Spleen (tissue), 11 donors: Measurements from ENCODE around the gene DNAAF6. TPM values are rescaled to one million over a fixed set of nuclear protein-coding genes. Genes with fewer than 3 reads are reported as not detected.

Experiments used
- DNase-seq: peaks from one replicate; pipeline ENCODE4 v3.0.0-alpha.2; 2020
- H3K27ac ChIP-seq, 8 donors: fragments of 200-600 bp; sonication (generic) in 7 of 8; 1 replicate in 4 of 8; 2 replicates in 4 of 8; pipeline versions ENCODE4 v1.5.0 to v1.8.0; 2016 to 2021; ENCODE audit warnings: inconsistent platforms in 4 of 8, mild to moderate bottlenecking in 4 of 8, moderate library complexity in 1 of 8
- H3K27me3 ChIP-seq, 7 donors: fragments of 200-600 bp; sonication (generic) in 6 of 7; replicated peaks in 1 of 7; 1 replicate in 4 of 7; 2 replicates in 3 of 7; pipeline versions ENCODE4 v1.5.0 to v1.8.0; 2016 to 2021; ENCODE audit warnings: inconsistent platforms in 3 of 7, mild to moderate bottlenecking in 1 of 7
- H3K36me3 ChIP-seq, 6 donors: fragments of 200-600 bp; sonication (generic) in 5 of 6; 1 replicate in 4 of 6; 2 replicates in 2 of 6; pipeline versions ENCODE4 v1.5.0 to v1.8.0; 2016 to 2021; ENCODE audit warnings: inconsistent platforms in 2 of 6
- H3K4me1 ChIP-seq, 6 donors: fragments of 200-600 bp; sonication (generic) in 5 of 6; 1 replicate in 3 of 6; 2 replicates in 3 of 6; pipeline versions ENCODE4 v1.5.0 to v1.8.0; 2016 to 2021; ENCODE audit warnings: inconsistent platforms in 3 of 6
- H3K4me3 ChIP-seq, 8 donors: fragments of 200-600 bp; sonication (generic) in 7 of 8; 1 replicate in 4 of 8; 2 replicates in 4 of 8; pipeline versions ENCODE4 v1.5.0 to v1.8.0; 2016 to 2021; ENCODE audit warnings: inconsistent platforms in 4 of 8, mild to moderate bottlenecking in 4 of 8, moderate library complexity in 2 of 8
- H3K9me3 ChIP-seq, 8 donors: fragments of 200-600 bp; sonication (generic) in 7 of 8; 1 replicate in 4 of 8; 2 replicates in 4 of 8; pipeline versions ENCODE4 v1.5.0 to v1.8.0; 2016 to 2021; ENCODE audit warnings: inconsistent platforms in 4 of 8
- CTCF ChIP-seq, 11 experiments: fragments of 200-600 bp in 7 of 11; fragments of 450-650 bp in 4 of 11; sonication (generic) in 4 of 11; IDR thresholded peaks in 8 of 11; conservative IDR thresholded peaks in 3 of 11; 1 replicate in 7 of 11; 2 replicates in 4 of 11; pipeline versions ENCODE4 v1.4.0 to v1.8.0; 2016 to 2021; ENCODE audit warnings: antibody characterized with exemption in 11 of 11, inconsistent platforms in 4 of 11, mild to moderate bottlenecking in 1 of 11
- POLR2A ChIP-seq, 3 donors: fragments of 450-650 bp; IDR thresholded peaks; one replicate each; pipeline ENCODE4 v1.5.1; 2017; ENCODE audit warnings: antibody characterized with exemption in 3 of 3, mild to moderate bottlenecking in 1 of 3
- POLR2AphosphoS5 ChIP-seq, 3 donors: sonication (generic); formaldehyde crosslinking; IDR thresholded peaks; one replicate each; pipeline ENCODE4 v1.5.1; 2017; ENCODE audit warnings: antibody characterized with exemption in 3 of 3
- WGBS, 5 donors: extraction: QIAGEN DNeasy Blood & Tissue Kit in 3 of 5; methylation state at CpG; one replicate each; pipeline versions ENCODE4 v1.1.5 to v1.1.7; 2013 to 2018; 5-methylcytosine and 5-hydroxymethylcytosine counted together
- intact Hi-C: fragments of 100-400 bp; cut with DNase I; formaldehyde crosslinking; loops from one replicate; pipeline ENCODE4 v1.15.0; 2023; ENCODE audit warnings: low total_unique reads
- polyA plus RNA-seq, 3 donors: library from polyadenylated mRNA; stranded (reverse); fragments of 200-250 nt; gene quantifications; one replicate each; pipeline ENCODE4 v1.2.1, GENCODE V29; 2013
- total RNA-seq, 7 donors: library from RNA; depleted of rRNA in 3 of 7; stranded (reverse); fragments of >200 nt in 3 of 7; fragmentation: NEBNext Ultra II Directional in 4 of 7; extraction: Animal tissue kit (Norgen Biotek cat#: 25700) in 4 of 7; gene quantifications; one replicate each; pipeline versions ENCODE4 v1.1.0 to v1.2.1, GENCODE V29; 2016 to 2021
- donor health status: healthy with polysubstance abuse.
- donor health status: DM: no; HTN: no; CAD: no; lungs with moderate emphysema.
- donor health status: DM: no; HTN: no; CAD: no.
- donor health status: Bipolar disorder and iron deficiency.
- donor health status: healthy.
- donor health status: DM: no; HTN: no; CAD: no.
- donor health status: DM: yes; HTN: yes; CAD: no.

Gene DNAAF6
- total and polyA plus RNA-seq, 10 donors, result not detected

GRCh38 chrX:107207943-107208342, 1.5 kb downstream of the DNAAF6 start:
- TF ChIP-seq CTCF (IDR thresholded peaks at IDR 0.05 in 8 of 11, conservative IDR thresholded peaks at IDR 0.05 in 3 of 11), result no peak
- no peak for TF ChIP-seq POLR2AphosphoS5 (IDR thresholded peaks at IDR 0.05)
- intact Hi-C loops, result no loop called here
- no peak overlapping the region for H3K4me3 ChIP-seq
- H3K27ac ChIP-seq, result no peak overlapping the region
- peaks cover 0 to 12% (median 4%) of the 10 kb centered on the region in 7 donors for H3K27me3 ChIP-seq
- no peaks in the 10 kb centered on the region for H3K9me3 ChIP-seq
- no peak for DNase-seq
- H3K4me1 ChIP-seq, result peaks cover 0 to 8% (median 0%) of the 10 kb centered on the region in 6 donors
- WGBS, 5 donors, result 92 to 97% (median 96%) methylated on average over 9 of the region's 9 CpGs
- H3K36me3 ChIP-seq, result no peaks in the 10 kb centered on the region

GRCh38 chrX:107213477-107213876, 7.1 kb downstream of the DNAAF6 start:
- Histone ChIP-seq H3K9me3 (no peaks in the 10 kb centered on the region), H3K4me3 (no peak overlapping the region), H3K36me3 (no peaks in the 10 kb centered on the region), H3K27me3 (peaks cover 0 to 14% (median 0%) of the 10 kb centered on the region in 7 donors), H3K27ac (no peak overlapping the region), H3K4me1 (no peaks in the 10 kb centered on the region)
- DNase-seq, result no peak
- WGBS, 5 donors, result 69 to 95% (median 88%) methylated on average over 1 of the region's 1 CpG
- intact Hi-C loops, result no loop called here
- no peak for TF ChIP-seq POLR2AphosphoS5 (IDR thresholded peaks at IDR 0.05)
- TF ChIP-seq POLR2A (IDR thresholded peaks at IDR 0.05), result no peak
- TF ChIP-seq CTCF (IDR thresholded peaks at IDR 0.05 in 8 of 11, conservative IDR thresholded peaks at IDR 0.05 in 3 of 11), result no peak

- no peak for TF ChIP-seq POLR2A (IDR thresholded peaks at IDR 0.05)
- no peak for TF ChIP-seq POLR2AphosphoS5 (IDR thresholded peaks at IDR 0.05)
- no peak for TF ChIP-seq CTCF (IDR thresholded peaks at IDR 0.05 in 8 of 11, conservative IDR thresholded peaks at IDR 0.05 in 3 of 11)
- no peak for DNase-seq
- Histone ChIP-seq H3K4me1 (no peaks in the 10 kb centered on the region), H3K9me3 (no peaks in the 10 kb centered on the region), H3K27ac (no peak overlapping the region), H3K4me3 (no peak overlapping the region), H3K27me3 (no peaks in the 10 kb centered on the region), H3K36me3 (no peaks in the 10 kb centered on the region)
- 78 to 100% (median 95%) methylated on average over 1 of the region's 1 CpG for WGBS, 5 donors
- intact Hi-C loops, result no loop called here
These were observed 20.3 kb downstream of the DNAAF6 start for GRCh38 chrX:107226757-107227156.

GRCh38 chrX:107227780-107228485, 21.5 kb downstream of the DNAAF6 start:
- Histone ChIP-seq H3K36me3 (no peaks in the 10 kb centered on the region), H3K4me1 (no peaks in the 10 kb centered on the region), H3K27ac (no peak overlapping the region), H3K9me3 (no peaks in the 10 kb centered on the region), H3K27me3 (no peaks in the 10 kb centered on the region), H3K4me3 (no peak overlapping the region)
- no peak for TF ChIP-seq CTCF (IDR thresholded peaks at IDR 0.05 in 8 of 11, conservative IDR thresholded peaks at IDR 0.05 in 3 of 11)
- TF ChIP-seq POLR2AphosphoS5 (IDR thresholded peaks at IDR 0.05), result no peak
- no peak for TF ChIP-seq POLR2A (IDR thresholded peaks at IDR 0.05)
- DNase-seq, result no peak
- intact Hi-C loops, result no loop called here
- WGBS, 5 donors, result 83 to 96% (median 85%) methylated on average over 2 of the region's 2 CpGs
